T-helper 1 cell treated with Interleukin-12 subunit alpha and Interleukin-12 subunit beta and Interleukin-4 antibody, amounts not matched to agents 30 μg/mL and 1 μg/mL, for 36 hours (primary cell): ENCODE results near the gene VCL.
"Not testable (repeated sequence)": the region's sequence is repeated elsewhere in the genome, so short reads cannot be mapped to it uniquely, and the experiment has no call there.

ENCODE experiments used
- H3K27ac Mint-ChIP-seq: one replicate; pipeline ENCODE4 v1.8.0; 2021; ENCODE audit warnings: mild to moderate bottlenecking, mixed read lengths
- H3K27me3 Mint-ChIP-seq: one replicate; pipeline ENCODE4 v1.8.0; 2021; ENCODE audit warnings: low read depth, mixed read lengths
- H3K36me3 Mint-ChIP-seq: one replicate; pipeline ENCODE4 v1.8.0; 2021; ENCODE audit warnings: low read depth, mixed read lengths
- H3K4me1 Mint-ChIP-seq: one replicate; pipeline ENCODE4 v1.8.0; 2021; ENCODE audit warnings: low read depth, mixed read lengths
- H3K4me3 Mint-ChIP-seq: one replicate; pipeline ENCODE4 v1.8.0; 2021; ENCODE audit warnings: mild to moderate bottlenecking, moderate library complexity, mixed read lengths
- H3K9me3 Mint-ChIP-seq: one replicate; pipeline ENCODE4 v1.8.0; 2021; ENCODE audit warnings: mixed read lengths

The VCL gene

GRCh38 chr10:73997787-73998622 lies at the start of gene VCL:
VCL (plus strand) TSS chr10:73998116; CDS start chr10:73998208, 92 bp downstream.
- H3K36me3 Mint-ChIP-seq: peaks cover 13% of the 10 kb centered on the region
- H3K27ac Mint-ChIP-seq: peak within 1 kb of the TSS; percentile 92
- H3K4me1 Mint-ChIP-seq: peaks cover 38% of the 10 kb centered on the region
- no peaks in the 10 kb centered on the region for H3K27me3 Mint-ChIP-seq
- no peaks in the 10 kb centered on the region for H3K9me3 Mint-ChIP-seq
- peak within 1 kb of the TSS; percentile 93 for H3K4me3 Mint-ChIP-seq

GRCh38 chr10:73948947-73949633 lies 48.8 kb upstream of the VCL start:
- H3K4me1 Mint-ChIP-seq: peaks cover 6% of the 10 kb centered on the region
- no peaks in the 10 kb centered on the region for H3K9me3 Mint-ChIP-seq
- H3K27me3 Mint-ChIP-seq: peaks cover 18% of the 10 kb centered on the region
- no peak overlapping the region for H3K27ac Mint-ChIP-seq
- no peak overlapping the region for H3K4me3 Mint-ChIP-seq
- H3K36me3 Mint-ChIP-seq: no peaks in the 10 kb centered on the region

GRCh38 chr10:73950155-73950948 lies 47.6 kb upstream of the VCL start:
- Mint-ChIP-seq H3K27ac (no peak overlapping the region), H3K4me3 (no peak overlapping the region), H3K27me3 (peaks cover 16% of the 10 kb centered on the region), H3K36me3 (no peaks in the 10 kb centered on the region), H3K9me3 (no peaks in the 10 kb centered on the region), H3K4me1 (peaks cover 10% of the 10 kb centered on the region)

GRCh38 chr10:73953665-73954064 lies 44.3 kb upstream of the VCL start:
- Mint-ChIP-seq H3K27me3 (no peaks in the 10 kb centered on the region), H3K27ac (no peak overlapping the region), H3K4me1 (peaks cover 32% of the 10 kb centered on the region), H3K4me3 (no peak overlapping the region), H3K36me3 (no peaks in the 10 kb centered on the region), H3K9me3 (no peaks in the 10 kb centered on the region)

- no peaks in the 10 kb centered on the region for H3K9me3 Mint-ChIP-seq
- no peaks in the 10 kb centered on the region for H3K27me3 Mint-ChIP-seq
- H3K27ac Mint-ChIP-seq: no peak overlapping the region
- H3K4me3 Mint-ChIP-seq: no peak overlapping the region
- H3K36me3 Mint-ChIP-seq: no peaks in the 10 kb centered on the region
- peaks cover 39% of the 10 kb centered on the region for H3K4me1 Mint-ChIP-seq
Measured at GRCh38 chr10:73954737-73955136, 43.2 kb upstream of the VCL start.

GRCh38 chr10:73955719-73956118 lies 42.2 kb upstream of the VCL start:
- H3K27ac Mint-ChIP-seq: peak overlapping the region; percentile 43
- H3K36me3 Mint-ChIP-seq: no peaks in the 10 kb centered on the region
- H3K4me3 Mint-ChIP-seq: peak overlapping the region; percentile 55
- H3K9me3 Mint-ChIP-seq: no peaks in the 10 kb centered on the region
- no peaks in the 10 kb centered on the region for H3K27me3 Mint-ChIP-seq
- H3K4me1 Mint-ChIP-seq: peaks cover 45% of the 10 kb centered on the region

GRCh38 chr10:73956476-73957359 lies 41.2 kb upstream of the VCL start:
- H3K9me3 Mint-ChIP-seq: no peaks in the 10 kb centered on the region
- H3K27me3 Mint-ChIP-seq: no peaks in the 10 kb centered on the region
- no peaks in the 10 kb centered on the region for H3K36me3 Mint-ChIP-seq
- H3K4me1 Mint-ChIP-seq: peaks cover 45% of the 10 kb centered on the region
- peak overlapping the region; percentile 82 for H3K27ac Mint-ChIP-seq
- peak overlapping the region; percentile 66 for H3K4me3 Mint-ChIP-seq

GRCh38 chr10:73959484-73960243 lies 38.3 kb upstream of the VCL start:
- H3K27me3 Mint-ChIP-seq: peaks cover 4% of the 10 kb centered on the region
- H3K4me3 Mint-ChIP-seq: no peak overlapping the region
- no peaks in the 10 kb centered on the region for H3K9me3 Mint-ChIP-seq
- peak overlapping the region; percentile 26 for H3K27ac Mint-ChIP-seq
- peaks cover 39% of the 10 kb centered on the region for H3K4me1 Mint-ChIP-seq
- no peaks in the 10 kb centered on the region for H3K36me3 Mint-ChIP-seq

- Mint-ChIP-seq H3K9me3 (no peaks in the 10 kb centered on the region), H3K36me3 (no peaks in the 10 kb centered on the region), H3K4me3 (no peak overlapping the region), H3K27ac (no peak overlapping the region), H3K4me1 (peaks cover 20% of the 10 kb centered on the region), H3K27me3 (peaks cover 10% of the 10 kb centered on the region)
Measured at GRCh38 chr10:73962386-73962785, 35.5 kb upstream of the VCL start.

- H3K27ac Mint-ChIP-seq, H3K9me3 Mint-ChIP-seq, H3K27me3 Mint-ChIP-seq, H3K4me3 Mint-ChIP-seq, H3K36me3 Mint-ChIP-seq: not testable (repeated sequence)
- peaks cover 19% of the 10 kb centered on the region for H3K4me1 Mint-ChIP-seq
Measured at GRCh38 chr10:73963533-73963932, 34.4 kb upstream of the VCL start.

GRCh38 chr10:73964743-73965142 lies 33.2 kb upstream of the VCL start:
- peaks cover 10% of the 10 kb centered on the region for H3K27me3 Mint-ChIP-seq
- H3K9me3 Mint-ChIP-seq: no peaks in the 10 kb centered on the region
- H3K36me3 Mint-ChIP-seq: no peaks in the 10 kb centered on the region
- no peak overlapping the region for H3K27ac Mint-ChIP-seq
- no peak overlapping the region for H3K4me3 Mint-ChIP-seq
- peaks cover 11% of the 10 kb centered on the region for H3K4me1 Mint-ChIP-seq

- not testable (repeated sequence) for H3K36me3 Mint-ChIP-seq, H3K27ac Mint-ChIP-seq, H3K9me3 Mint-ChIP-seq, H3K4me3 Mint-ChIP-seq, H3K4me1 Mint-ChIP-seq
- H3K27me3 Mint-ChIP-seq: peaks cover 10% of the 10 kb centered on the region
Measured at GRCh38 chr10:73965267-73965889, 32.5 kb upstream of the VCL start.
